Glutamatergic neuron (in vitro differentiated cells): ENCODE measurements around the gene GSPT1. TPM values are rescaled to one million over a fixed set of nuclear protein-coding genes. Genes with fewer than 3 reads are reported as not detected.
A peak's percentile ranks its signal among the peaks of the same experiment; 100 is the strongest.
"Not testable (repeated sequence)": the region's sequence is repeated elsewhere in the genome, so short reads cannot be mapped to it uniquely, and the experiment has no call there.

Experiments used
- DNase-seq: peaks from one replicate; pipeline ENCODE4 v3.0.0; 2022
- H3K27ac Mint-ChIP-seq: one replicate; pipeline ENCODE4 v1.8.0; 2020; ENCODE audit warnings: mild to moderate bottlenecking, mixed read lengths, inconsistent platforms; ENCODE audit not compliant: unreplicated experiment
- H3K27me3 Mint-ChIP-seq: one replicate; pipeline ENCODE4 v1.8.0; 2020; ENCODE audit warnings: mild to moderate bottlenecking, moderate library complexity, mixed read lengths, inconsistent platforms; ENCODE audit not compliant: unreplicated experiment
- H3K36me3 Mint-ChIP-seq: one replicate; pipeline ENCODE4 v1.8.0; 2020; ENCODE audit warnings: mild to moderate bottlenecking, mixed read lengths, inconsistent platforms; ENCODE audit not compliant: unreplicated experiment
- H3K4me1 Mint-ChIP-seq: one replicate; pipeline ENCODE4 v1.8.0; 2020; ENCODE audit warnings: mild to moderate bottlenecking, low read depth, mixed read lengths, inconsistent platforms; ENCODE audit not compliant: unreplicated experiment
- H3K4me3 Mint-ChIP-seq: one replicate; pipeline ENCODE4 v1.8.0; 2020; ENCODE audit warnings: mild to moderate bottlenecking, mixed read lengths, inconsistent platforms; ENCODE audit not compliant: unreplicated experiment
- H3K9me3 Mint-ChIP-seq: one replicate; pipeline ENCODE4 v1.8.0; 2020; ENCODE audit warnings: mild to moderate bottlenecking, moderate library complexity, mixed read lengths, inconsistent platforms; ENCODE audit not compliant: unreplicated experiment
- total RNA-seq: library from RNA; stranded (reverse); fragmentation: NEBNext Ultra II Directional; extraction: Animal tissue kit (Norgen Biotek cat#: 25700); gene quantifications from one replicate; pipeline ENCODE4 v1.2.1, GENCODE V29; 2021; ENCODE audit not compliant: unreplicated experiment
- TF ChIP-seq, protein P1 (sequence below): fragments of 200-600 bp; sonication (generic); IDR thresholded peaks from one replicate; pipeline ENCODE4 v1.5.0; 2021; ENCODE audit not compliant: partially characterized antibody, unreplicated experiment

Gene GSPT1
- total RNA-seq, 1 donor from 2014 or later: 117 TPM

DNA sequence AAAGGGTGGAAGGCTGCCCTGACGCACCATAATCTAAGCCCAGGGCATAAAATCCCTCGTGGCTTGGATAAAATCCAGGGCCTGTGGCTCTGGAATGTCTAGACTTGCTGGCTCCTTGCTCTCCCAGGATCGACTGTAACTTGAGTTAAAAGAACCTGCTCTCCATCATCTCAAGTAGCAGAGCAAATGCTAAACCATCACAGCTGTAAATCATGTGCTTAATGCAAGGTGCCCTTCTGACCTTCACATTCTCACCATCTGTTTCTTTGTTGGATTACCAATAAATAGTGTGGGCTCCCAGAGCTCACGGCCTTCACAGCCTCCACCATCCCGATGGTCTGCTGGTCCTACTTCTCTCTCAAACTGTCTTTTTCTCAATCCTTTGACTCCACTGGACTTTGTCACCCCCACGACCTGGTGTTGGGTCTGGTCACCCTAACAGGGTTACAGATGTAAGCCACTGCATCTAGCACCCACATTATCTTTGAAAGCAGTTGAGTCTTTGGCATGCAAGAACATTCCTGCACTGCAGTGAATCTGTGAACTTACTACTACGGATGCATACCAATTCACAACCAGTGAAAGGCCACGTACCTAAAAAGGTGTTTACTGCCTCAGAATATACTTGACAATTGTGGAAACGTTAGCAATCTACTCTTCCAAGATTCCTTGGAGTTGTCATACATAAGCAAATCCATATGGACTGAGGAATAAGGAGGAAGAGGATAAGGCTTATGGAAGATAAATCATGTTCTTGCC, 79.7 kb downstream of the GSPT1 start:
- Mint-ChIP-seq H3K4me3 (peak overlapping the region; percentile 40), H3K27me3 (no peaks in the 10 kb centered on the region), H3K9me3 (peaks cover 7% of the 10 kb centered on the region), H3K27ac (peak overlapping the region; percentile 76), H3K4me1 (peaks cover 4% of the 10 kb centered on the region), H3K36me3 (no peaks in the 10 kb centered on the region)
- DNase-seq: no peak
- TF ChIP-seq, protein P1, sequence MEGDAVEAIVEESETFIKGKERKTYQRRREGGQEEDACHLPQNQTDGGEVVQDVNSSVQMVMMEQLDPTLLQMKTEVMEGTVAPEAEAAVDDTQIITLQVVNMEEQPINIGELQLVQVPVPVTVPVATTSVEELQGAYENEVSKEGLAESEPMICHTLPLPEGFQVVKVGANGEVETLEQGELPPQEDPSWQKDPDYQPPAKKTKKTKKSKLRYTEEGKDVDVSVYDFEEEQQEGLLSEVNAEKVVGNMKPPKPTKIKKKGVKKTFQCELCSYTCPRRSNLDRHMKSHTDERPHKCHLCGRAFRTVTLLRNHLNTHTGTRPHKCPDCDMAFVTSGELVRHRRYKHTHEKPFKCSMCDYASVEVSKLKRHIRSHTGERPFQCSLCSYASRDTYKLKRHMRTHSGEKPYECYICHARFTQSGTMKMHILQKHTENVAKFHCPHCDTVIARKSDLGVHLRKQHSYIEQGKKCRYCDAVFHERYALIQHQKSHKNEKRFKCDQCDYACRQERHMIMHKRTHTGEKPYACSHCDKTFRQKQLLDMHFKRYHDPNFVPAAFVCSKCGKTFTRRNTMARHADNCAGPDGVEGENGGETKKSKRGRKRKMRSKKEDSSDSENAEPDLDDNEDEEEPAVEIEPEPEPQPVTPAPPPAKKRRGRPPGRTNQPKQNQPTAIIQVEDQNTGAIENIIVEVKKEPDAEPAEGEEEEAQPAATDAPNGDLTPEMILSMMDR: no peak

DNA sequence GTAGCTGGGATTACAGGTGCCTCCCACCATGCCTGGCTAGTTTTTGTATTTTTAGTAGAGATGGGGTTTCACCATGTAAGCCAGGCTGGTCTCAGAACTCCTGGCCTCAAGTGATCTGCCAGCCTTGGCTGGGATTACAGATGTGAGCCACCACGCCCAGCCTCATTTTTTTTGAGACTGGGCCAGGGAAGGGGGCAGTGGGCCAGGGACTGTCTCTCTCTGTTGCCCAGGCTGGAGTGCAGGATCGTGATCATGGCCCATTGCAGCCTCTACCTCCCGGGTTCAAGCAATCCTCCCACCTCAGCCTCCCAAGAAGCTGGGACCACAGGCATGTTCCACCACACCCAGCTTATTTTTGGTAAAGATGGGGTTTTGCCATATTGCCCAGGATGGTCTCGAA, 80.4 kb downstream of the GSPT1 start:
- H3K36me3 Mint-ChIP-seq: no peaks in the 10 kb centered on the region
- H3K9me3 Mint-ChIP-seq: peaks cover 7% of the 10 kb centered on the region
- DNase-seq: no peak
- H3K4me1 Mint-ChIP-seq: peaks cover 4% of the 10 kb centered on the region
- H3K27ac Mint-ChIP-seq: no peak overlapping the region
- no peak overlapping the region for H3K4me3 Mint-ChIP-seq
- H3K27me3 Mint-ChIP-seq: no peaks in the 10 kb centered on the region
- TF ChIP-seq, protein P1: no peak

DNA sequence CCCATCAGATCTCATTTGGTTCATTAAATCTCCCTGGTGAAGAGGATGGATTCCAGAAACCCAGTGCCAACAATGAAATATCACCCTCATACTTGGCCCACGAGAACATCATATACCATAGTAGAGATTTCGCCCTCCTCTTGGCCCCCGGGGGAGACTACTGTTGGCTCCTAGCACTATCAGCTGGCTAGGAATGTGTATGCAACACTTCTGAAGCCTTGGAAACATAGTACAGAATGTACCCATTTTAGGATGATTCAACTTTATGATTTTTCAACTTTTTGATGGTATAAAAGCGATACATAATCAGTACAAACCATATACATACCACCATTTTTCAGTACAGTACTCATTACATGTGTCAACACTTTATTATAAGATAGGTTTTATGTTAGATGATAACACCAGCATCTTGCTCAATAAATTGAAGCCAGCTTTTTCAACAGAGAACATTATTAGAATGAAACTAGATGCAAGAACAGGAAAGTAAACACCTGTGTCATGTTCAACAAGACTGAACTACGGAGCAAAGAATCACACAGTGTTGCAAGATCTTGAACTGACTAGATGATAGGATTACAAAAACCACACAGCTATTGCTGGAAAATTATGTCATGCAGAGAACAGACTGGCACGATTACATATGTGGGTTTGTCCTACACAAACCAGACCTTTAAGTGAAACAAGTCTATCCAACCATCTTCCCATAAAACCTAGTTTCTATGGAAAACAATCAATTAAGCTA, 81.6 kb downstream of the GSPT1 start:
- H3K4me3 Mint-ChIP-seq: no peak overlapping the region
- no peak overlapping the region for H3K27ac Mint-ChIP-seq
- H3K36me3 Mint-ChIP-seq: no peaks in the 10 kb centered on the region
- H3K27me3 Mint-ChIP-seq: no peaks in the 10 kb centered on the region
- no peak for DNase-seq
- TF ChIP-seq, protein P1: no peak
- peaks cover 4% of the 10 kb centered on the region for H3K4me1 Mint-ChIP-seq
- peaks cover 7% of the 10 kb centered on the region for H3K9me3 Mint-ChIP-seq

DNA sequence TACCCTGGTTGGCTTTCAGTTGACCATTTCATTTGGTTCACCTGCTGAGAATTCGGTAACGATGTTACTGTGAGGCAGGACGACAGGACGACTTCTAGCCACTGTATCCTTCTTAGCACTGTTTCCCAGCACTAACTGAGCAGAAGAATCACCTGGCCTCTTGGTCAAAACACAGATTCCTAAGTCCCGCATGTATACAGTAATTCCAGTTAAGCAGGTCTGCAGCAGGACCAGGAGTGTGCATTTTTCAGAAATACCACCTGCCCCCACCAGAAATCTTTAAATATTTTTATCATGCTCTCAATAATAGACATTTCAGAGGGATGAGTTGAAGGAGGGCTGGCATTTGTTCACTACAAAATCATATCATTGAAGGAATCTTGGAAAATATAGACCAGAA, 87.1 kb downstream of the GSPT1 start:
- no peaks in the 10 kb centered on the region for H3K4me1 Mint-ChIP-seq

DNA sequence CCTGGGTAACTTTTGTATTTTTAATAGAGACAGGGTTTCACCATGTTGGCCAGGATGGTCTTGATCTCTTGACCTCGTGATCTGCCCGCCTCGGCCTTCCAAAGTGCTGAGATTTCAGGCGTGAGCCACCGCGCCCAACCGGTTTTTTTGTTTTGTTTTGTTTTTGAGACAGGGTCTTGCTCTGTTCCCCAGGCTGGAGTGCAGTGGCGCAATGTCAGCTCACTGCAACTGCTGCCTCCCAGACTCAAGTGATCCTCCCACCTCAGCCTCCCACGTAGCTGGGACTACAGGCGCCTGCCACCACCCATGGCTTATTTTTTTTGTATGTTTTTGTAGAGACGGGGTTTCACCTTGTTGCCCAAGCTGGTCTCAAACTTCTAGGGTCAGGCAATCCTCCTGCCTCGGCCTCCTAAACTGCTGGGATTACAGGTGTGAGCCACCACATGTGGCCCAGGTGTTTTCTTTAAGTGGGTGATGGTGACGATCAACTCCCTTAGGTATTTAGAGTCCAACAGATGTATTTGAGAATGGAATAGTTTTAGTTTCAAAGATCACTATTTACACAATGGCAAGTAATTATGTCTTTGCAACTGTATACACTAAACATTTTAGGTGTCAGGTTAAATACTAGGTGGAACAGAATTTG, 90.1 kb downstream of the GSPT1 start:
- not testable (repeated sequence) for H3K36me3 Mint-ChIP-seq, H3K4me3 Mint-ChIP-seq, H3K9me3 Mint-ChIP-seq, H3K27ac Mint-ChIP-seq, H3K27me3 Mint-ChIP-seq, H3K4me1 Mint-ChIP-seq, DNase-seq

More for the DNA sequence above, 87.1 kb downstream of the GSPT1 start:
- Mint-ChIP-seq H3K4me3 (no peak overlapping the region), H3K27me3 (no peaks in the 10 kb centered on the region), H3K36me3 (no peaks in the 10 kb centered on the region), H3K9me3 (peaks cover 3% of the 10 kb centered on the region), H3K27ac (no peak overlapping the region)
- DNase-seq: no peak
- TF ChIP-seq, protein P1: no peak
